ENCODE measurements around the gene AFF3.

DNA sequence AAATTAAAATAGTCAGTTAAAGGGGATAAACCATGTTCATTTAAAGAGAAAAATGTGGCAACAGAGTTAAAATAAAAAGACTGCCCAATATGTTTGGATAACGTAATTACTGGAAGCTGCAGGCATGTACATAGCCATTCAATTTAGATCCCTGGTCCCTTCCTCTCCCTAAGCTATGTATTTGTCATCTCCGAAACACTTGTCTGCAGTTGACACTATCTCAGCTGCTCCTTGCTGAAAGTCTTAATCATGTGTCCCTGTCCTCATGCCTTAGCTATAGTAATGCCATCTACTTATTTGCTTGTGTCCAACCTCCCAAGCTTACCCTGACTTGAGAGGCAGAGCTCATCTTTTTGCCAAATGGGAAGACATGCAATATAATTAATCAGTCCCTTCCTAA, 478.7 kb downstream of the AFF3 start:
- TF ChIP-seq, protein P1, sequence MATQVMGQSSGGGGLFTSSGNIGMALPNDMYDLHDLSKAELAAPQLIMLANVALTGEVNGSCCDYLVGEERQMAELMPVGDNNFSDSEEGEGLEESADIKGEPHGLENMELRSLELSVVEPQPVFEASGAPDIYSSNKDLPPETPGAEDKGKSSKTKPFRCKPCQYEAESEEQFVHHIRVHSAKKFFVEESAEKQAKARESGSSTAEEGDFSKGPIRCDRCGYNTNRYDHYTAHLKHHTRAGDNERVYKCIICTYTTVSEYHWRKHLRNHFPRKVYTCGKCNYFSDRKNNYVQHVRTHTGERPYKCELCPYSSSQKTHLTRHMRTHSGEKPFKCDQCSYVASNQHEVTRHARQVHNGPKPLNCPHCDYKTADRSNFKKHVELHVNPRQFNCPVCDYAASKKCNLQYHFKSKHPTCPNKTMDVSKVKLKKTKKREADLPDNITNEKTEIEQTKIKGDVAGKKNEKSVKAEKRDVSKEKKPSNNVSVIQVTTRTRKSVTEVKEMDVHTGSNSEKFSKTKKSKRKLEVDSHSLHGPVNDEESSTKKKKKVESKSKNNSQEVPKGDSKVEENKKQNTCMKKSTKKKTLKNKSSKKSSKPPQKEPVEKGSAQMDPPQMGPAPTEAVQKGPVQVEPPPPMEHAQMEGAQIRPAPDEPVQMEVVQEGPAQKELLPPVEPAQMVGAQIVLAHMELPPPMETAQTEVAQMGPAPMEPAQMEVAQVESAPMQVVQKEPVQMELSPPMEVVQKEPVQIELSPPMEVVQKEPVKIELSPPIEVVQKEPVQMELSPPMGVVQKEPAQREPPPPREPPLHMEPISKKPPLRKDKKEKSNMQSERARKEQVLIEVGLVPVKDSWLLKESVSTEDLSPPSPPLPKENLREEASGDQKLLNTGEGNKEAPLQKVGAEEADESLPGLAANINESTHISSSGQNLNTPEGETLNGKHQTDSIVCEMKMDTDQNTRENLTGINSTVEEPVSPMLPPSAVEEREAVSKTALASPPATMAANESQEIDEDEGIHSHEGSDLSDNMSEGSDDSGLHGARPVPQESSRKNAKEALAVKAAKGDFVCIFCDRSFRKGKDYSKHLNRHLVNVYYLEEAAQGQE (IDR thresholded peaks at IDR 0.05; ENCODE audit: insufficient read depth in 1 of 2, low read depth in 2 of 2, low read length in 2 of 2) = no peak
- no peak for TF ChIP-seq TAF1 (IDR thresholded peaks at IDR 0.05; ENCODE audit: borderline replicate concordance, insufficient read depth, low read length)

Measured in PFSK-1 (cell line).